Progenitor cell of endocrine pancreas (in vitro differentiated cells): Measurements from ENCODE around the gene PPA2. TPM values are rescaled to one million over a fixed set of nuclear protein-coding genes. Genes with fewer than 3 reads are reported as not detected.

Experiments used
- DNase-seq: peaks from one replicate; pipeline ENCODE4 v3.0.0; 2021; ENCODE audit warnings: low spot score; ENCODE audit not compliant: unreplicated experiment
- H3K27ac Mint-ChIP-seq: 2 replicates; pipeline ENCODE4 v1.8.0; 2021; ENCODE audit warnings: mild to moderate bottlenecking, moderate library complexity, mixed read lengths
- H3K27me3 Mint-ChIP-seq: 2 replicates; pipeline ENCODE4 v1.8.0; 2021; ENCODE audit warnings: mixed read lengths
- H3K36me3 Mint-ChIP-seq: 2 replicates; pipeline ENCODE4 v1.8.0; 2022; ENCODE audit warnings: mixed read lengths; ENCODE audit not compliant: insufficient read depth
- H3K4me1 Mint-ChIP-seq: 2 replicates; pipeline ENCODE4 v1.8.0; 2021; ENCODE audit warnings: low read depth, mixed read lengths
- H3K4me3 Mint-ChIP-seq: 2 replicates; pipeline ENCODE4 v1.8.0; 2021; ENCODE audit warnings: low read depth, mild to moderate bottlenecking, moderate library complexity, mixed read lengths
- H3K9me3 Mint-ChIP-seq: 2 replicates; pipeline ENCODE4 v1.8.0; 2021; ENCODE audit warnings: low read depth, mixed read lengths
- CTCF ChIP-seq: fragments of 200-600 bp; sonication (generic); IDR thresholded peaks from one replicate; pipeline ENCODE4 v1.5.0; 2021; ENCODE audit warnings: antibody characterized with exemption, mild to moderate bottlenecking; ENCODE audit not compliant: unreplicated experiment
- total RNA-seq: library from RNA; stranded (reverse); gene quantifications from 2 replicates; pipeline ENCODE4 v1.2.1, GENCODE V29; 2021

PPA2 gene
- total RNA-seq, 1 donor from 2014 or later, result 83.6 TPM

GRCh38 chr4:105483840-105484239, 10.0 kb upstream of the PPA2 start:
- peaks cover 2% of the 10 kb centered on the region for H3K9me3 Mint-ChIP-seq
- H3K27ac Mint-ChIP-seq, result no peak overlapping the region
- no peaks in the 10 kb centered on the region for H3K36me3 Mint-ChIP-seq
- no peaks in the 10 kb centered on the region for H3K4me1 Mint-ChIP-seq
- TF ChIP-seq CTCF, result no peak
- no peak overlapping the region for H3K4me3 Mint-ChIP-seq
- H3K27me3 Mint-ChIP-seq, result peaks cover 4% of the 10 kb centered on the region
- no peak for DNase-seq

GRCh38 chr4:105474099-105474518, 247 bp upstream of the PPA2 start:
- Mint-ChIP-seq H3K9me3 (no peaks in the 10 kb centered on the region), H3K36me3 (no peaks in the 10 kb centered on the region), H3K27me3 (peaks cover 6% of the 10 kb centered on the region), H3K4me3 (peak overlapping the region; percentile 100), H3K4me1 (peaks cover 18% of the 10 kb centered on the region), H3K27ac (peak overlapping the region; percentile 72)
- TF ChIP-seq CTCF, result peak; percentile 88
- DNase-seq, result no peak

DNA sequence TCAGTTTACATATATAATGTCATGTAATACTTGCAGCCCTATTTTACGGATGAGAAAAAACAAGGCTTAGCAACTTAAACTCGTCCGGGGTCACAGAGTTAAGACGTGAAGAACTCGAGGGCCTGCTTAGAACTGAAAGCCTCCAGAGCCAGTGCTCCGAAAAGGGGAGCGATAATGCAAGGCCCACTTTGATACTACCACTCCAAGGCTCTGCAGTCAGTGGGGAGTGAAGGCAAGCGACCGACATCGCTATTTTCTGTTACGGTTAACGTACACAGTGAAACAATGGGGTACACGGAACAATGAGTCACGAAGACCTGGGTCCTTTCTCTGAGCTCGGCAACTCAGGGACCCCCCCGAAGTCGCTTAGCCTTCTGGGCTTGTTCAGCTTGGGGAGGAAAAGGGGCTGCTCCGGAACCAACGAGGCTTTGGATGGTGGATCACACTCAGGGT, 965 bp downstream of the PPA2 start:
- Mint-ChIP-seq H3K4me3 (peak overlapping the region; percentile 100), H3K4me1 (peaks cover 18% of the 10 kb centered on the region), H3K9me3 (no peaks in the 10 kb centered on the region), H3K27me3 (peaks cover 6% of the 10 kb centered on the region), H3K27ac (peak overlapping the region; percentile 100), H3K36me3 (no peaks in the 10 kb centered on the region)
- TF ChIP-seq CTCF, result no peak
- DNase-seq, result no peak

DNA sequence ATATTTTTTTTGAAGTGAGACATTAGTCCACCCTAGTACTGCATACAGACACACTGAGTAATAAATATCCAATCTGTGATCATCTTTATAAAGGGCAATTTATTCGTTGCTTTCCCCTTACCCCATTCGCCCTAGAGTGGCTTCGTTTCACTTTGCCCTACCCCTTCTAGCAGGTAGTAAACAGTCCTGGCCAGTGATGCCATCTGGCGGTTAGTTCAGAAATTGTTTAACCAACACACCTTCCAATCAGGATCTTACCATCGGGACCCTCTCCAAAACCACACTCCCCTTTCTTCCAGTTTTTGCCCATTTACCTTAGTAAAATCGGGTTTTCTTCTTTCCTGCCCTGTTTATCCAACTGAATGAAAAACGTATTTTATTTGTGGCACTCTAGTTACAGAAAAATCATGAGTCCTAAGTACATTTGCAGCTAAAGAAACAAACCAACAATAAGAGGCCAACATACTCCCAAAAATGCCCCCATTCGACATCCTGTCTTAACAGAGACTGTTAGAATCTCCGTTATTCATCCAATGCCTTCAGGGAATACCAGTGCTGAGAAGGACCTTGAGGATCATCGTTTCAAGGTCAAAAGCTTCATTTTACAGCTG, 2.2 kb downstream of the PPA2 start:
- H3K36me3 Mint-ChIP-seq, result peaks cover 6% of the 10 kb centered on the region
- TF ChIP-seq CTCF, result peak; percentile 79
- peak overlapping the region; percentile 2 for H3K27ac Mint-ChIP-seq
- DNase-seq, result peak; percentile 48
- peaks cover 18% of the 10 kb centered on the region for H3K4me1 Mint-ChIP-seq
- H3K27me3 Mint-ChIP-seq, result peaks cover 5% of the 10 kb centered on the region
- no peaks in the 10 kb centered on the region for H3K9me3 Mint-ChIP-seq
- peak overlapping the region; percentile 100 for H3K4me3 Mint-ChIP-seq

DNA sequence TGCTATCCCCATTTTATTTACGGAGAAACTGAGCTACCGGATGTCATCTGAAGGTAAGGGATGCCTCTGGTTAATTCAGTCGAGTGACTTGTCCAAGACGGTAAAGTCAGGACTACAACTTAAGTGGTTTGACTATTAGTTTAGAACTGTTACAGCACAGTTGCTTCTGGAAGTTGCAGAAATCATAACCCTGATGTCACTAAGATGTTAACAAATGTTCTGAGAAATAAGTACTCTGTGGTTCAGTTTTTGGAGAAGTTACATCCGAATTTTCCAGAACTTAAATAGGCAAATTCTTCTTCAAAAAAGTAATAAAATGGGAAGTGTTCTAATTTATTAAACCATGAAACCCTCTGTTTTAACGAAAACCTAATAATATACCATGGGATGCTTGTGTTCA, 3.1 kb downstream of the PPA2 start:
- no peak overlapping the region for H3K4me3 Mint-ChIP-seq
- no peak overlapping the region for H3K27ac Mint-ChIP-seq
- H3K27me3 Mint-ChIP-seq, result no peaks in the 10 kb centered on the region
- H3K9me3 Mint-ChIP-seq, result peaks cover 2% of the 10 kb centered on the region
- H3K36me3 Mint-ChIP-seq, result peaks cover 11% of the 10 kb centered on the region
- DNase-seq, result no peak
- no peak for TF ChIP-seq CTCF
- H3K4me1 Mint-ChIP-seq, result peaks cover 18% of the 10 kb centered on the region
